ENCODE data around the gene ZDHHC3.

GRCh38 chr3:44981220-44981619, 5.2 kb upstream of the ZDHHC3 start:
- TF ChIP-seq CTCF (IDR thresholded peaks at IDR 0.05), result no peak
- no peak for TF ChIP-seq POLR2A (IDR thresholded peaks at IDR 0.05; ENCODE audit: low read depth)
- no peak for TF ChIP-seq POLR2AphosphoS5 (IDR thresholded peaks at IDR 0.05)
- no peak for TF ChIP-seq EP300 (IDR thresholded peaks at IDR 0.05)
